Measurements from ENCODE around the gene TRAF1.

DNA sequence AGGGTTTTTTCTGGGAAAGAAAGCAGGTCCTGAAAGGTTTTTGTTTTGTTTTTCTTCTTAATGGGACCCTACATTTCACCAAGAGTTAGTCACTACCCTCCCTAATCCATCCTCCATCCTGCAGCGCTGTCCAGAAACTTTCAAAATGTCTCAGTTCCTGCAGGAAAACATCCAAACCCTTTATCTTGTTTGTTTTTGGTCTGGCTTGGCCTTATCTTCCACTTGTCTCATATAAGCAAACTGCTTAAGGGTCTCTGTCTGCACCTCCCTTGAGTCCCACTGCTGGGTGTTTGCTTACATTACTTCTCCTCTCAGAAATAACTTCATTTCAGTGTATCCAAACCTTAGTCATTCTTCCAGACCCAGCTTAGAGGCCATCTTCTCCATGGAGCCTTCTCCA is 11.0 kb upstream of the TRAF1 start:
- TF ChIP-seq, protein P1, sequence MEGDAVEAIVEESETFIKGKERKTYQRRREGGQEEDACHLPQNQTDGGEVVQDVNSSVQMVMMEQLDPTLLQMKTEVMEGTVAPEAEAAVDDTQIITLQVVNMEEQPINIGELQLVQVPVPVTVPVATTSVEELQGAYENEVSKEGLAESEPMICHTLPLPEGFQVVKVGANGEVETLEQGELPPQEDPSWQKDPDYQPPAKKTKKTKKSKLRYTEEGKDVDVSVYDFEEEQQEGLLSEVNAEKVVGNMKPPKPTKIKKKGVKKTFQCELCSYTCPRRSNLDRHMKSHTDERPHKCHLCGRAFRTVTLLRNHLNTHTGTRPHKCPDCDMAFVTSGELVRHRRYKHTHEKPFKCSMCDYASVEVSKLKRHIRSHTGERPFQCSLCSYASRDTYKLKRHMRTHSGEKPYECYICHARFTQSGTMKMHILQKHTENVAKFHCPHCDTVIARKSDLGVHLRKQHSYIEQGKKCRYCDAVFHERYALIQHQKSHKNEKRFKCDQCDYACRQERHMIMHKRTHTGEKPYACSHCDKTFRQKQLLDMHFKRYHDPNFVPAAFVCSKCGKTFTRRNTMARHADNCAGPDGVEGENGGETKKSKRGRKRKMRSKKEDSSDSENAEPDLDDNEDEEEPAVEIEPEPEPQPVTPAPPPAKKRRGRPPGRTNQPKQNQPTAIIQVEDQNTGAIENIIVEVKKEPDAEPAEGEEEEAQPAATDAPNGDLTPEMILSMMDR (IDR thresholded peaks at IDR 0.05), result no peak
- TF ChIP-seq POLR2A (IDR thresholded peaks at IDR 0.05), result no peak

Data from esophagus squamous epithelium (tissue), 4 donors.